Sciatic nerve (tissue), 2 donors: ENCODE measurements around the gene KRT23. TPM values are rescaled to one million over a fixed set of nuclear protein-coding genes. Genes with fewer than 3 reads are reported as not detected.

ENCODE experiments used
- ATAC-seq: fragments of 200-7000 bp; cut with Tn5 transposase; one replicate; pipeline ENCODE4 v1.9.1; 2020; ENCODE audit warnings: mild to moderate bottlenecking, moderate library complexity
- DNase-seq: peaks from one replicate; pipeline ENCODE4 v3.0.0-alpha.2; 2020; ENCODE audit warnings: low spot score
- intact Hi-C: fragments of 100-400 bp; cut with DNase I; formaldehyde crosslinking; loops from one replicate; pipeline ENCODE4 v1.14.2; 2022
- total RNA-seq: library from RNA; stranded (reverse); fragmentation: NEBNext Ultra II Directional; extraction: Animal tissue kit (Norgen Biotek cat#: 25700); gene quantifications from one replicate; pipeline ENCODE4 v1.2.1, GENCODE V29; 2021
- donor health status: DM: no; HTN: no; CAD: no.
- donor health status: DM: no; HTN: no; CAD: no.

The KRT23 gene
- total RNA-seq, 1 donor from 2014 or later: 0.53 TPM

- intact Hi-C loops: no loop called here
- DNase-seq (no peak), ATAC-seq (no peak)
Measured at GRCh38 chr17:40883626-40884334, 53.7 kb downstream of the KRT23 start.

GRCh38 chr17:40883031-40883430 lies 54.4 kb downstream of the KRT23 start:
- ATAC-seq: no peak
- intact Hi-C loops: no loop called here
- DNase-seq: no peak

- DNase-seq (no peak), ATAC-seq (no peak)
Measured at GRCh38 chr17:40879026-40879425, 58.4 kb downstream of the KRT23 start.

GRCh38 chr17:40878044-40878443 lies 59.4 kb downstream of the KRT23 start:
- DNase-seq: no peak
- no peak for ATAC-seq
- intact Hi-C loops: no loop called here

More at GRCh38 chr17:40879026-40879425, 58.4 kb downstream of the KRT23 start:
- intact Hi-C loops: no loop called here

GRCh38 chr17:40873801-40874200 lies 63.6 kb downstream of the KRT23 start:
- ATAC-seq (no peak), DNase-seq (no peak)
- intact Hi-C loops: no loop called here

GRCh38 chr17:40873255-40873654 lies 64.2 kb downstream of the KRT23 start:
- no peak for DNase-seq
- intact Hi-C loops: no loop called here
- no peak for ATAC-seq

Other genes with a start within 250 kb of the KRT23 start
- 0.53 TPM for gene KRT24, start 233.9 kb downstream of the KRT23 start, total RNA-seq
- not detected for gene KRT25, start 182.3 kb downstream of the KRT23 start, total RNA-seq
- not detected for gene KRT26, start 165.4 kb downstream of the KRT23 start, total RNA-seq
- gene KRT27, start 155.1 kb downstream of the KRT23 start, total RNA-seq: 1.2 TPM
- gene KRT28, start 137.7 kb downstream of the KRT23 start, total RNA-seq: not detected
- gene KRT10, start 115.0 kb downstream of the KRT23 start, total RNA-seq: 34.1 TPM
- not detected for gene KRT12, start 70.4 kb downstream of the KRT23 start, total RNA-seq
- not detected for gene KRT20, start 52.4 kb downstream of the KRT23 start, total RNA-seq
- gene KRT39, start 29.3 kb upstream of the KRT23 start, total RNA-seq: not detected
- not detected for gene KRT40, start 46.7 kb upstream of the KRT23 start, total RNA-seq
- gene KRTAP3-3, start 56.5 kb upstream of the KRT23 start, total RNA-seq: not detected
- not detected for gene KRTAP3-2, start 62.3 kb upstream of the KRT23 start, total RNA-seq
- not detected for gene KRTAP3-1, start 71.5 kb upstream of the KRT23 start, total RNA-seq
- gene KRTAP1-5, start 89.6 kb upstream of the KRT23 start, total RNA-seq: not detected
- gene KRTAP1-4, start 92.5 kb upstream of the KRT23 start, total RNA-seq: not detected
- gene KRTAP1-3, start 97.2 kb upstream of the KRT23 start, total RNA-seq: not detected
- gene KRTAP1-1, start 103.8 kb upstream of the KRT23 start, total RNA-seq: not detected
- gene KRTAP2-1, start 109.7 kb upstream of the KRT23 start, total RNA-seq: not detected
- gene KRTAP2-2, start 117.6 kb upstream of the KRT23 start, total RNA-seq: not detected
- gene KRTAP2-3, start 122.5 kb upstream of the KRT23 start, total RNA-seq: not detected
- gene KRTAP2-4, start 128.2 kb upstream of the KRT23 start, total RNA-seq: not detected
- gene KRTAP4-7, start 146.5 kb upstream of the KRT23 start, total RNA-seq: not detected
- gene KRTAP4-8, start 160.5 kb upstream of the KRT23 start, total RNA-seq: not detected
- not detected for gene KRTAP4-16, start 164.6 kb upstream of the KRT23 start, total RNA-seq
- not detected for gene KRTAP4-9, start 167.7 kb upstream of the KRT23 start, total RNA-seq
- not detected for gene KRTAP4-11, start 180.7 kb upstream of the KRT23 start, total RNA-seq
- gene KRTAP4-12, start 186.5 kb upstream of the KRT23 start, total RNA-seq: not detected
- not detected for gene KRTAP4-6, start 202.9 kb upstream of the KRT23 start, total RNA-seq
- not detected for gene KRTAP4-5, start 212.2 kb upstream of the KRT23 start, total RNA-seq
- not detected for gene KRTAP4-4, start 223.1 kb upstream of the KRT23 start, total RNA-seq
- not detected for gene KRTAP4-3, start 230.6 kb upstream of the KRT23 start, total RNA-seq
- not detected for gene KRTAP4-2, start 240.6 kb upstream of the KRT23 start, total RNA-seq
- not detected for gene KRTAP4-1, start 247.3 kb upstream of the KRT23 start, total RNA-seq